GM08714 (cell line): Measurements from ENCODE around the gene SEC24C.

Experiments
- H3K4me3 ChIP-seq: fragments of 200-500 bp; sonication (Bioruptor generic); 2 replicates; pipeline ENCODE4 v1.5.1; 2014; ENCODE audit warnings: mild to moderate bottlenecking, low read length, inconsistent platforms
- ZNF274 ChIP-seq: IDR thresholded peaks from 2 replicates; pipeline ENCODE4 v1.6.1; 2012; ENCODE audit warnings: mild to moderate bottlenecking, low read depth, low read length

Gene SEC24C

DNA sequence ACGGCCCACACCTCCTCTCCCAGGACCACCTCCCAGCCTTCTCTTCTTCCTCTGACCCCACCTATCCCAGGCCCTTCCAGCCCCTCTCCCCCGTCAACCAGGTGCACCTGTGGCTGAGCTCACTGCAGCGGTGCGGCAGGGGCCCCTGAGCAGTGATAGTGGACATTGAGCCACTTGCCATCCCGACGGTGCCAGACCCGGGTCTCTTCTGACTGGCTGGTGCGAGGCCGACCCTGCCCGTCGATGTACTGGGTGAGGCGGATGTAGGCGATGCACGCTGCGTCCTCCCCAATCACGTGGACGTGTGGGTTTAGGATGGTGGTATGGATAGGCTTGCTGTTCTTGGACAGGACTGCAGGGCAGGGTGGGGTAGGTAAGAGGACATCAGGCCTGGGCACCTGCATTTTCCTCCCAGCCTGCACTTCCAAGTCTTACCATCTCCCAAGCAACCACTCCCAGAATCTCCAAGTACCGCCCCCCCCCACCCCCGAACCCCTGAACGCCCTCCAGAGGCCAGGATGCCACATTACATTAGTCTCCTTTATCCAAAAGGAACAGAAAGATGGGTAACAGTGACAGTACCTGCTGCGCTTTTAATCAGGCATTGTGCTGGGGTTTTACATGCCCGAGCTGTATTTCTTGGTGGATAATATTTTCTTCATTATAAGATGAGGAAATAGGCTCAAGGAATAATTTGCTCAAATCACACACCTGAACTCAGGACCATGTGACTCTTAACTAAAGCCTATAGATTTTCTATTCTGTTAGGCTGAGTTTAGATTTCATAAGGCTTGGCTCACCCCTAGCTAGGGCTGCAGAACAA lies 70.9 kb downstream of the SEC24C start:
- no peak for TF ChIP-seq ZNF274
- H3K4me3 ChIP-seq, result no peak overlapping the region

DNA sequence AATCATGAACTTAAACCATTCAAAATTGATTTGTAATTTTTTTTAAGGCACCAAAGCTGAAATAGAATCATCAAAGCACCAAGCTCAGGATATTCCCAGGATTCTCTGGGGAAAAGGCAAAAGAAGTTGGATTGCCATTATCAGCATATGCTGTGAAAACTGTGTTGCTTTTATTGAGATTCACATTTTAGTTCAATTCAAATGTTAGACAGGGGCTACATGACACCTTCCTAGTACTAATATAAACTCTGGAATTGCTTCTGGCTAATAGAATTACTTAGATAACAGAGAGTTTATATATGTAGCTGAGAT lies 71.5 kb downstream of the SEC24C start:
- no peak for TF ChIP-seq ZNF274
- no peak overlapping the region for H3K4me3 ChIP-seq

DNA sequence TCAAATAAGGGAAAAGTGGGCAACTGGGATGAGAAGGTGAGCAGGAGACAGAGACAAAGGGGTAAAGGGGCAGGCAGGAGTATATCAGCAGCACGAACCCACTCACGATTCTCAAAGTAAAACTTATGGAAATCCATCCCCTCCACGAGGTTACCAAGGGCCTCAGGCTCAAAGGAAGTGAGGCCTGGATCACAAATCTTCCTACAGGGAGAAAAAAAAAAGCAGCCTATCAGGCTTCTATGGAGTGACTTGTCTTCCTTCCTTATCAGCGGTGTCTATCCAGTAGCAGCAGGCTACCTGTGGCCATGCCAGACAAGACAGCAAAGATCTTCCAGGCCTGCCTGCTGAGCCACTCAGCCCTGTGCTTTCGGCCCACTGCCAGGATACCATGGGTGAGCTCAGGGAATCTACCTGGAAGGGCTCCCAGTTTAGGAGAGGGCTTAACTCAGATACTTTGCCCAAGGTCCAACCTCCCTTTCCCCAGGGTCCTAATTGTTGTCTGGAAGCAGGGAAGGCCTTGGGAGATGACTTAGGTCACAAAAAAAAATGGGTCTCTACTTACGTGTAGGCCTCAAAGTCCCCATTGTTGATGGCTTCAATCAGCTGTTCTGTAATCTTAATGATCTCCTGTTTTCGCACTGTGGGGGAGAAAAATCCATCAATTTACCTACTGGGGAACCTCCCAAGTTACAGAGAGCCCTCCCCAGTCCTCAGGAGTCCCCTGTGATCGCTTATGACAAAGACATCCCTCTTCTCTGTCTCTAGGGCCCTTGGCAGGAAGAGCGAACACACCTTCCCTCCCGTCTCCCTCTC lies 73.0 kb downstream of the SEC24C start:
- H3K4me3 ChIP-seq, result no peak overlapping the region
- no peak for TF ChIP-seq ZNF274

DNA sequence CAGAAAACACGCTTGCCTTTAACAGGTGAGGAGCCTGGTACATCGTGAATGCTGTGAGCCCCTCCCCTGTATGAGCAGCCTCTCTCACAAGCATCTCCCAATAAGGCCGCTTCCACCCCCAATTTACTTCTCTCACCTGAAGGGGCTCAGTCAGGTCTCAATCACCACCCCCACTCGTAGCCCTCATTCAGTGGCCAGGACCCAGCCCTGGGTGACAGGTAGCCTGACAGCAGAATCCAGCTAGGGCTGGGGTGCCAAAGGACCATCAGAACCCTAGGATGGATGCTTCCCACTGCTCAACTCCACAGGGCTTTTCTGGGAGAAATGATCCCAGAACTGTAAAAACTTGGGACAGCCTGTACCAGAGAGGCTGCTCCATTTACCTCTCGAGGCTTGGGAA lies 73.7 kb downstream of the SEC24C start:
- no peak for TF ChIP-seq ZNF274
- H3K4me3 ChIP-seq, result no peak overlapping the region

DNA sequence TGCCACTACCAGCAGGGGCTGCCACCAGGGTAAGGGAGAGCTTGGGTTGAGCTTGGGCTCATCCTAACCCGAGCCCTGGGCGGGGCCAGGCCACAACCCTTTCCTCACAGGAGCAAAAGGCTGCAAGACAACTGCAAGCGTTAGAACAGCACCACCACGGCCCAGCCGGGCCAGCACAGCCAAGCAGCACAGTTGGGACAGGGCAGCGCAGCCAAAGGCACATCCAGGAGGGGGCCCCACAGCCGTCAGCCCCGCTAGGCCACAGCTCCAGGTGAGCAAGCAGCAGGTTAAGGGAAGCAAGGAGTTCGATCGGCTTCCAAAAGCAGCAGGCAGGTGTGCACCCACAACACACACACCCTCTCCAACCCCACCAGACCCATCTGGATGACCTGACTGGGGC lies 74.2 kb downstream of the SEC24C start:
- no peak for TF ChIP-seq ZNF274
- H3K4me3 ChIP-seq, result no peak overlapping the region

DNA sequence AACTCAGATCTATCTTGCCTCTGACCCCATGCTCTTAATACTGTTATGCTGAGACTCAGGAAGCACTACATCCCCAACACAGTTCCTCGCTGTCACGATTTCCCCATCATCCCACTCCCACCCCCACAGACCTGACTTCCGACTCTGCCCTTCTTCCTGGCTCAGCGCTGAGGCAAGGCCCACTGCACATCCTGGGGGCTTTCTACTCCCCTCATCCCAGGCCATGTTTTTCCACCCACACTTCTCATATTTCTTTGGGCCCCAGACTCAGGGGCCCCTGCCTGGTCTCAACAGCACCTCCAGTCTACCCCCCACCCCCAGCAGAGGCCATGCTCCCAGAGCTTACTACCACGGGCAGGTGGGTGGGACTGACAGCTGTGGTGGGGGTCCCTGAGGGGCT lies 74.9 kb downstream of the SEC24C start:
- no peak for TF ChIP-seq ZNF274
- no peak overlapping the region for H3K4me3 ChIP-seq

GRCh38 chr10:73819513-73820093 lies 75.4 kb downstream of the SEC24C start:
- H3K4me3 ChIP-seq, result no peak overlapping the region
- TF ChIP-seq ZNF274, result no peak
